CMK (cell line): ENCODE results near the gene MRPL20.
A peak's percentile ranks its signal among the peaks of the same experiment; 100 is the strongest.
"Not testable (repeated sequence)": the region's sequence is repeated elsewhere in the genome, so short reads cannot be mapped to it uniquely, and the experiment has no call there.

Source experiments
- DNase-seq: peaks from one replicate; pipeline ENCODE4 v3.0.0-alpha.2; 2010; ENCODE audit warnings: low read depth

The MRPL20 gene

DNA sequence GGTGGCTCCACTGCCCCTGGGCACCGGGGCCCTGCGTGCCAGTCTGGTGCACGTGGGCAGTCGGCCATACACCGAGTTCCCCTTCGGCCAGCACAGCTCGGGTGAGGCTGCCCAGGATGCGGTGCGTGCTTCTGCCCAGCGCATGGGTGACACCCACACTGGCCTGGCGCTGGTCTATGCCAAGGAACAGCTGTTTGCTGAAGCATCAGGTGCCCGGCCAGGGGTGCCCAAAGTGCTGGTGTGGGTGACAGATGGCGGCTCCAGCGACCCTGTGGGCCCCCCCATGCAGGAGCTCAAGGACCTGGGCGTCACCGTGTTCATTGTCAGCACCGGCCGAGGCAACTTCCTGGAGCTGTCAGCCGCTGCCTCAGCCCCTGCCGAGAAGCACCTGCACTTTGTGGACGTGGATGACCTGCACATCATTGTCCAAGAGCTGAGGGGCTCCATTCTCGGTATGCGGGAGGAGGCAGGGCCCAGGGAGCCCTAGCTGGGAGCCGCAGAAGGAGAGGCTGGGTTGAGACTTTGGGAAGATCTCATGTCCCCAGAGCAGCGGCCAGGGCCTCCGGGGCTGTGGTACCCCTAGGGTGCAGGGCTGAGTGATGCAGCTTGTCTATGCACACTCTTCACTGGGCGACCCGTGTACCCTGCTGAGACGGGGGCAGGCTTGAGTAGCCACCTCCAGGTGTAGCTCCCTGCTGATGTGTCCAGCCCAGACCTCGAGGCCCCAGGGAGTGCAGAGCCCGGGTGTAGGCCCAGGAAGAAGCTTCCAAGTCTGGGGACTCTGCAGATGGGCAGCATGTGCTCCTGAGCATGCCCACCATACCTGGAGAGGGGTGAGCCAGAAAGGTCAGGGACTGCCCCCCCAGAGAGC, 30.2 kb upstream of the MRPL20 start:
- no peak for DNase-seq

DNA sequence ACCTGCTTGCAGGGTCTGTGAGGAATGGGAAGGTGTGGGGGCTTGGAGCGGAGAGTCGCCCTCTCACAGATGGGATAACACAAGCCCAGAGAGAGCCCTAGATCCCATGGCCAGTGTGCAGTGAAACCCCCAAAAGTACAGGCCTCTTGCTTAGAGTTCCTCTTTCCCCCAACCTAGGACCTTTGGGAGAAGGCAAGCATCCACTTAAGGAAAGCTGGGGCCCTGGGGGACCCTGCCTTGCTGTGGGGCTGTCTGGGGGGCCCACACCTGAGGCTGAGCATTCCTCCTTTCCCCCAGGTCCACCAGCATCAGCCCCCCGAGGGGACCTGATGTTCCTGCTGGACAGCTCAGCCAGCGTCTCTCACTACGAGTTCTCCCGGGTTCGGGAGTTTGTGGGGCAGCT, 29.5 kb upstream of the MRPL20 start:
- DNase-seq: no peak

DNA sequence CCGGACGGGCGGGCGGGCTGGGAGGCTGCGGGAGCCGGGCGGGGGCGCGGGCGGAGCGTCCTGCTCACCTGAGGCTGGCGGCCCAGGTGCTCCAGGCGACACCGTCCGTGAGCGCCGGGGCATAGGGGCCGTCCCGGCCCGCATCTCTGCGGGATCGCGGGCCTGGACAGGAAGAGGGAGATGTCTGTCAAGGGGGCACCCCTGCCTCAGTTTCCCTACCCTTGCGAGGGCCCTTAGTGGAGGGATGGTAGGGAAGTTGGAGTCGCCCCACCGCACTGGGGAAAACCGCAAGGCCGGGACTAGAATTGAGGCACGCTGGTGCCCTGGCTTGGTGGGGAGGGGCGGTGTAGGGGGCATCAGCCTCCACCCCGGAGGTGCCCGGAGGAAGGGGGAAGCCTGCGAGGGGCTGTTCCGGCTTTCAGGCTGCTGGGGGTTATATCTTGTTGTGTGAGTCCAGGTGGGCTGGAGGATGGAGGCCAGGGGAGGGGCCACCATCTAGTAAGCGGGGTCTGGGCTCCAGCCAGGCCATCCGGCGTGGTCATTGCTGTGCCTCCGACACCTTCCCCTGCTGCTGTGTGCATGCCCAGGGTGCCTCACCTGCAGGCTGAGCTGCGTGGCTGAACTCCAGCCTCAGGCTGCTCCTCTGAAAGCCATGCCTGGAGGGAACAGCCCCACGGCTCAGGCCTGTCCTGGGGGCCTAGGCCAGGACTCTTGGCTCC, 29.0 kb upstream of the MRPL20 start:
- no peak for DNase-seq

DNA sequence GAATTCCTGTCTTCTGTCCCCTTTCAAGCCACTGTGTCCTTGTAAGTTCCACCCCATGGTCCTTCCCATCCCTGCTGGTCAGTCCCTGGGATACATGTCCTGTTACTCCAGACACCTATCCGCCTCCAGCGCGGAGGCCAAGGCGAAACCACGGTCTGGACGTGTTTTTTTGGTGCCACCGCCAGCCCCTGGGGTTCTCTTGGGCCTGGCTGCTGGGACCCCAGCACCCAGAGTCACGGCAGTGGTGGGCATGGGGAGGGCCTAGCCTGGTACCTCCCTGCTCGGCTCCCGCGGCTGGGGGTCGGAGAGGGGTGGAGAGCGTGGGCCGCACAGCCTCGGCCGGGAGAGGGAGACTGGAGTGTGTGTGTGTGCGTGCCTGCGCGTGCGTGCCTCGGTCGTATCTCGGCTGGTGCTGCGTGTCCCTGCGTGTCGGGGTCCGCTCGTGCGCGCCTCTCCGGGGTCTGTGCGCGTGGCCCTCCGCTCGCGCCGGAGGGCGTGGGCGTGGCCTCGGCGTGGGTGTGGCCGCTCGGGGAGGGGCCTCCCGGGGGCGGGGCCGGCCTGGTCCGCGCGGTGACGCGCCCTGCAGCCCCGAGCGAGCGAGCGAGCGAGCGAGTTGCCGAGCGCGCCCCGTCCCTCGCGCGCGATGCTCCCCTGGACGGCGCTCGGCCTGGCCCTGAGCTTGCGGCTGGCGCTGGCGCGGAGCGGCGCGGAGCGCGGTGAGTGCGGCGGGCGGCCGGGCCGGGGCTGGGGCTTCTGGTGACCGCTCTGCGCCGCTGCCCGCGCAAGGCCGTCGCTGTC, 28.2 kb upstream of the MRPL20 start, which contains the start of gene VWA1:
VWA1 (plus strand) TSS at position 585 of the 798 bp plus-strand sequence; CDS start at position 644, 59 bp downstream.
- DNase-seq: peak; percentile 76

- DNase-seq: no peak
Measured at GRCh38 chr1:1434824-1435105, 27.7 kb upstream of the MRPL20 start.

DNA sequence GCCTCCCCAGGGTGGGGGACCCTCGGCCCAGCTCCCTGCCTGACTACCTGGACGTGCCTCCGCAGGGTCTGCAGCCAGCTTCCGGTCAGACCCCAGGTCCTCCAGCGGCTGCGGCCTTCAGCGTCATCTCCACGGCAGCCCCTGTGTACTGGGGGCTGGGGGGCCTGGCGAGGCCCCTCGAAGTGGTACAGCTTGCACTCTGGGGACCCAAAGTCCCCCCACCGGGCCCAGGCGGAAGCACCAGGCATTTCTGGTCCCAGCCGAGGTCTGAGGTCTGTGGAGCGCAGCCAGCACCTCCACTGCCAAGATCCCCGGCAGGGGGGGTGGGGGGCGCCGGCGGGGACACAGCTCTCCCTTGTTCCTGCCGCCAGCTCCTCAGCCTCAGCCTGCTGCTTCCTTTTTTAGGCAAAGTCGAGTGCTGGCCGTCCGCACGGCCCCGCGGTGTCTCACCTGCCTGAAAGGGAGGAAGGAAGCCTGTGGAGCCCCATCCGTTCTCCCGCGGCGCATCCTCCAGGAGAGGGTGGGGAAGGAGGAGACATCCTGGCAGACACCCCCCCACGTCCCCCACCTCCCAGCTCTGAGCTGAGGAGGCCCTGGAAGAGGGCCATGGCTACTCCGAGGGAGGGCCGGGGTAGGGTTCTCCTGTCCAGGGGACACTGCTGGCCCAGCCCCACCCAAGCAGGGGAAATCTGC, 27.2 kb upstream of the MRPL20 start:
- no peak for DNase-seq

GRCh38 chr1:1433804-1434130, 26.7 kb upstream of the MRPL20 start:
- DNase-seq: no peak

DNA sequence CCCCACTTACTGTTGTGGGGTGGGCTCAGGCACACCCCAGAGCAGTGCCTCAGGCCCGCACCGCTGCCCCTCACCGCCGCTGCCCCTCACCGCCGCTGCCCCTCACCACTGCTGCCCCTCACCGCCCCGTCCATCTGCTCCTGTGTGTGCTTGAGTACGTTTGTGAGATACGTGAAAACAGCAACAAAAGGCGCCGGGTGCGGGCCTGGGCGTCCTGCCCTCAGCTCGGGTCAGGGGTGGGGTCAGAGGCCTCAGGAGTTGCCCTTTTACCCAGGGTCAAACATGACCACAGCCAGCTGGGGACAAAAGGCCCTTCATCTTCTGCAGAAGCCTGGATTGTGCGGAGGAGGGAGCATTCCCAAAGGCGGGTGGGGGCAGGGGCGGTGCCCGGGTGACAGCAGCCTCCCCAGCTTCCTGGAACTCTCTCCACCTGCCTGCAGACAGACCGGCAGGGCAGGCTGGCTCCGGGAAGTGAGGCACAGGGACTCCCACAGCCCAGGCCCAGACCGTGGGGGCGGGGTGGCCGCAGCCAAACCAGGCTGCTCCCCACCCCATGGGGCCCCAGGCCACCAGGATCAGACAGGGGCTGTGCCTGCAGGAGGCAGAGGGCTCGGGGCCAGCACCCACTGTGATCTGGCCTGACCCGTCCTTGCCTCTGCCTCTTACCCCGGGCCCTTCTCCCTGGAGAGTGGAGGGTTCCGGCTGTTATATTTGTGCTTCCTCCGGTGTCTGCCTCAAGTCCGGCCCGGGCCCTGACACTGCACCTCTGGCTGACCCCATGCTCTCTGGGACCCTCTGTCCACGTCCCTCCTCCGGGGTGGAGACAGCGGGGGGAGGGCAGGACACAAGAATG, 26.1 kb upstream of the MRPL20 start:
- DNase-seq: peak; percentile 89

DNA sequence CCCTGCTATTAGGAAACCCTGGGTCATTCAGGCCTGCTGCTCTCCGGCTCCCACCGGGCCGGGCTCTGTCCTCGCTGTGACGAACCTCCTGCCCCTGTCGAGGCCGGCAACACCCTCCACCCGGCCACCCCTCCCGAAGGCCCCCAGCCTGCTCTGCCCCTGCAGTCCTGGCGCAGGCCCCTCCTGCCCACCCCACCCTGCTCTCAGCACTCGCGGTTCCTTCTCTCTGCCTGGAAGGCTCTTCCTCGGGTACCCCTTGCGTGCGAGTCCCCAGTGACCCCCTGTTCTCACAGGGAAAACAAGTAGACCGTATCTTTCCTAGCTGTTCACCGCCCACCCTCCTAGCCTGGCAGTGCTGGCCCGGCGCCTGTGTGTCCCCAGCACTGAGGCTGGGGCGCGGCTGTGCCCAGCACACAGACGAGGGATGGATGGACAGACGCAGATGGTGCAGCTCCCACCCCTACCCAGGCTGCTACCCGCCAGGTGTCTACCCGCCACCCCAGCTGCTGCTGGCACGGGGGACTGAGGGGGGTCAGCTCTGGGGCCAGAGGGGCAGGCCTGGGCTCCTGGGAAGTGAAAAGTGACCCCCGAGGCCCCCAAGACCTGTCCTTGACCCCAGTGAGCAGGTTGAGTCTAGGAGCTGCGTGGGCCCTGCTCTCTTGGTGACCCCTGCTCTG, 25.3 kb upstream of the MRPL20 start:
- no peak for DNase-seq

DNA sequence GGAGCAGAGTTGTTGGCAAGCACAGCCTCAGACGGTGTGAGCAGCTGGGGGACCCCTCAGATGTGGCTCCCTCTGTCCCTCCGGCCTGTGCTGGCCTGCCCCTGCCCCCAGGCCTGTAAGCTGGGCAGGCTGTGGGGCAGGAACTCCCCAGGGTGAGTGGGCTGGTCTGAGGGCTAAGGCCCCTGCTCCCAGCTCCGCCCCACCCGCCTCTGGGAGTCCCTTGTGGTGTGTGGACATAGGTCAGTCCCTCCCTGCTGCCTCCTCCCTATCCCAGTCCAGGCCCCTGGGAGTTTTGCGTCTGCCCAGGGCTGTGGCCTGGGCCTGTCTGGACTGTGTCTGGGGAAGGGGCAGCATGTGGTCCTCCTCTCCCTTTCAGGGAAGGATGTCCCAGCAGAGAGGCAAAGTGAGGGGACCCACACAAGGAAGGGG, 24.8 kb upstream of the MRPL20 start:
- DNase-seq: peak; percentile 61

- no peak for DNase-seq
Measured at GRCh38 chr1:1430992-1431844, 24.1 kb upstream of the MRPL20 start.

- no peak for DNase-seq
Measured at GRCh38 chr1:1430114-1430982, 23.3 kb upstream of the MRPL20 start.

- DNase-seq: no peak
Measured at GRCh38 chr1:1429671-1430073, 22.6 kb upstream of the MRPL20 start.

GRCh38 chr1:1428967-1429366, 21.9 kb upstream of the MRPL20 start:
- DNase-seq: not testable (repeated sequence)

DNA sequence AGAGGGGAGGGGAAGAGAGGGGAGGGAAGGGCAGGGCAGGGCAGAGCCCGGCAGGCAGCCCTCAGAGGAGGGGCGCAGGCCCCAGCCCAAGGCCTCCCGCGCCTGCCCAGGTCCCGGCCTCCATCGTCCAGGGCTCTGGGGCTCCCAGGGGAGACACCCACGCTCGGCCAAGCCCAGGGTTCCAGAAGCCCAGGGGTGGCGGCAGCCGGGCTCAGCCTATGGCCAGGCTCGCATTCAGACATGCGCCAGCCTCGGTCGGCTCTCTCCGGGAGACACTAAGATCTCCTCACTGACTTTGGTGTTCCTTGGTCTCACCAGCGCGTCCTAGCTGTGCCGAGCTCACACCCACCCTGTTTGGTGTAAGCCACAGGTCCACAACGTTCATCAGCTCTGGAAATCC, 21.1 kb upstream of the MRPL20 start:
- no peak for DNase-seq

DNA sequence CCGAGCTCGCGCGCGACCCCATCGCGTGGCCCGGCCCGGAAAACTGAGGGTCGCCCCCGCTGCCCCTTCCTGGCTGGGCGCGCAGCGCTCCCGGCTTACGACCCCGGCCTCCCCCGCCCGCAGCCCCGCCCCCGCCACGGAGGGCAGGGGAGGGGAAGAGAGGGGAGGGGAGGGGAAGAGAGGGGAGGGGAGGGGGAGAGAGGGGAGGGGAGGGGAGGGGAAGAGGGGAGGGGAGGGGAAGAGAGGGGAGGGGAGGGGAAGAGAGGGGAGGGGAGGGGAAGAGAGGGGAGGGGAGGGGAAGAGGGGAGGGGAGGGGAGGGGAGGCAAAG, 20.7 kb upstream of the MRPL20 start:
- DNase-seq: no peak

- DNase-seq: no peak
Measured at GRCh38 chr1:1427106-1427819, 20.2 kb upstream of the MRPL20 start.

GRCh38 chr1:1426496-1427105, 19.5 kb upstream of the MRPL20 start:
- DNase-seq: no peak
